ENCODE results near the gene CALHM3. TPM values are rescaled to one million over a fixed set of nuclear protein-coding genes. Genes with fewer than 3 reads are reported as not detected.

Gene CALHM3
- total RNA-seq, 1 donor from 2014 or later, result not detected

DNA sequence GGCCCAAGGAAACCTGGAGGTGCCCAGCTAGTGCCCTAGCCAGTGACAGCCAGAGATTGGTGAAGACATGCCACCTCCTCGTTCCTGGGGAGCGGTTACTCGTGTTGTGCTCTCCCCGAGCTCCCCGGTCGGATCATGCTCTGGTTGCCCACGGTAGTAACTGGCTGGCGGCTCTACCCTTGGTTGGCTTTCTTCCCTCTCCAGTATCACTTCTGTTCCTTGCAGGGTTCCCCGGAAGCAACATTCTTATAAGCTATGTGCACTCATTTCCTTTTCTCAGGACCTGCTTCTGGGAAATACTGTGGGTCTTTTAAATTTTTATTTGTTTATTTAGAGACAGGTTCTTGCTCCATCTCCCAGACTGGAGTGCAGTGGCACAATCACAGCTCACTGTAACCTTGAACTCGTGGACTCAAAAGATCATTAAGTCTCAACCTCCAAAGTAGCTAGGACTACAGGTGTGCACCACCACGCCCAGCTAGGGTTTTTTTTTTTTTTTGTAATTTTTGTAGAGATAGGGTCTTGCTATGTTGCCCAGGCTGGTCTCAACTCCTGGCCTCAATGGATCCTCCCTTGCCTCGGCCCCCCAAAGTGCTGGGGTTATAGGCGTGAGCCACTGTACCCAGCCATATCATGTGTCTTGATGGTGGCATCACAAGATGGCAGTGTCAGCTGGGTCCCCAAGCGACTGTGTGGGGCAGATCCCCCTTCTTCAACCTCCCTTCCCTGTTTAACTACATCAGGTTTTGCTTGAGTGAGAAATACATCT is 13.4 kb downstream of the CALHM3 start:
- TF ChIP-seq, protein P1, sequence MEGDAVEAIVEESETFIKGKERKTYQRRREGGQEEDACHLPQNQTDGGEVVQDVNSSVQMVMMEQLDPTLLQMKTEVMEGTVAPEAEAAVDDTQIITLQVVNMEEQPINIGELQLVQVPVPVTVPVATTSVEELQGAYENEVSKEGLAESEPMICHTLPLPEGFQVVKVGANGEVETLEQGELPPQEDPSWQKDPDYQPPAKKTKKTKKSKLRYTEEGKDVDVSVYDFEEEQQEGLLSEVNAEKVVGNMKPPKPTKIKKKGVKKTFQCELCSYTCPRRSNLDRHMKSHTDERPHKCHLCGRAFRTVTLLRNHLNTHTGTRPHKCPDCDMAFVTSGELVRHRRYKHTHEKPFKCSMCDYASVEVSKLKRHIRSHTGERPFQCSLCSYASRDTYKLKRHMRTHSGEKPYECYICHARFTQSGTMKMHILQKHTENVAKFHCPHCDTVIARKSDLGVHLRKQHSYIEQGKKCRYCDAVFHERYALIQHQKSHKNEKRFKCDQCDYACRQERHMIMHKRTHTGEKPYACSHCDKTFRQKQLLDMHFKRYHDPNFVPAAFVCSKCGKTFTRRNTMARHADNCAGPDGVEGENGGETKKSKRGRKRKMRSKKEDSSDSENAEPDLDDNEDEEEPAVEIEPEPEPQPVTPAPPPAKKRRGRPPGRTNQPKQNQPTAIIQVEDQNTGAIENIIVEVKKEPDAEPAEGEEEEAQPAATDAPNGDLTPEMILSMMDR (IDR thresholded peaks at IDR 0.05; ENCODE audit: insufficient read depth, low read length, poor library complexity, severe bottlenecking), result no peak
- H3K27me3 ChIP-seq (ENCODE audit: control insufficient read depth, insufficient read depth, low read length), result peaks cover under 1% of the 10 kb centered on the region
- DNase-seq (ENCODE audit: low read depth), result no peak

DNA sequence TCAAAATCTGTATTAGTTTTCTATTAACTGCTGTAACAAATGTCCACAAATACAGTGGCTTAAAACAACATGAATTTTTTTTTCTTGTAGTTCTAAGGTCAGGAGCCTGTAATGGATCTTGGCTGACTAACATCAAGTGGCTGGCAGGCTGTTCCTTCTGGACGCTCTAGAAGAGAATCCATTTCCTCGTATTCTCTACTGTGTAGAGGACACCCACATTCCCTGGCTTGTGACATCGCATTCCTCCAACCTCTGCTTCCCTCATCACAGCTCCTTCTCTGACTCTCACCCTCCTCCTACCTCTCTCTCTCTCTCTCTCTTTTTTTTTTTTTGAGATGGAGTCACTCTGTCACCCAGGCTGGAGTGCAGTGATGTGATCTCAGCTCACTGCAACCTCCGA is 15.5 kb downstream of the CALHM3 start:
- Histone ChIP-seq H3K27me3 (ENCODE audit: control insufficient read depth, insufficient read depth, low read length) (peaks cover 5% of the 10 kb centered on the region), H3K4me3 (ENCODE audit: low read depth, low read length) (no peak overlapping the region), H3K36me3 (ENCODE audit: control insufficient read depth, insufficient read depth, low read length) (no peaks in the 10 kb centered on the region)
- TF ChIP-seq, protein P1 (IDR thresholded peaks at IDR 0.05; ENCODE audit: insufficient read depth, low read length, poor library complexity, severe bottlenecking), result no peak
- no peak for DNase-seq (ENCODE audit: low read depth)

More for the DNA sequence above, 13.4 kb downstream of the CALHM3 start:
- H3K36me3 ChIP-seq (ENCODE audit: control insufficient read depth, insufficient read depth, low read length), result no peaks in the 10 kb centered on the region
- no peak overlapping the region for H3K4me3 ChIP-seq (ENCODE audit: low read depth, low read length)

DNA sequence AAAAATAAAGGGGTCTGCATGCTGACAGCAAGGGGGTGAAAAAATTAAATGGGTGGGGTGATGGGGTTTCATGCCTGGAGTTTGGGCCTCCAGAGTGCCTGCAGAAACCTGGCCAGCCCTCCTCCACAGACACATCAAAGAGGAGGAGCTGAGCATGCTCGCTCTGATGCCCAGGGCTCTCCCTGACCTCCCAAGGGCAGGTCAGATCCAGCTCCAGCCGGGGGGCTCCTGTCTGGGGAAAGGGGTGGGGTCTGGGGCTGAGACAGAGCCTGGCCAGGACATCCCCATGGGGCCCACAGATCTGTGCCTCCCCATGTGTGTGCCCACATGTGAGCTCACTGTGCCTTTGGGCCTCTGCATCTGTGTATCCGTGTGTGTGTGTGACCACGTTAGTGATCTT is 19.4 kb downstream of the CALHM3 start:
- H3K36me3 ChIP-seq (ENCODE audit: control insufficient read depth, insufficient read depth, low read length), result no peaks in the 10 kb centered on the region
- peaks cover 5% of the 10 kb centered on the region for H3K27me3 ChIP-seq (ENCODE audit: control insufficient read depth, insufficient read depth, low read length)
- DNase-seq (ENCODE audit: low read depth), result no peak
- TF ChIP-seq, protein P1 (IDR thresholded peaks at IDR 0.05; ENCODE audit: insufficient read depth, low read length, poor library complexity, severe bottlenecking), result no peak
- no peak overlapping the region for H3K4me3 ChIP-seq (ENCODE audit: low read depth, low read length)

DNA sequence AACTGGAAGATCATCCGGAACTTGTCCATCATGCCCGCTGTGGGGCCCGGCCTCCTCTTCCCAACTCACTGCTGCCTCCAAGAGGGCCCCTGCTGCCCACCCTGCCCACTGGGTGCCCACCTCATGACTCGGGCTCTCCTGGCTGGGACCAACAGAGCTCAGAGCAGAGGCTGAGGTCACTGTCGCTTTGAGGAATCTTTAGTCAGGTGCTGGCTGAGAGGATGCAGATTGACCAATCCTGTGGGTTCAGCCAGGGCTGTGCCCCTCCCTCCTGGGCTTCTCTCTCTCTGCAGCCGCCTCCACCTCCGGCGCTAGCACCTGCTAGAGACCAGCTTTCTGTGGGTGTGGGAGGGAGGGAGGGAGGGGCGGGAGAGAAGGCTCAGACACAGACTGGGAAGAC is 20.3 kb downstream of the CALHM3 start, which contains the start of gene CALHM1:
CALHM1 (minus strand) TSS at position 181 of the 400 bp plus-strand sequence; CDS start at position 32, 149 bp downstream.
- TF ChIP-seq, protein P1 (IDR thresholded peaks at IDR 0.05; ENCODE audit: insufficient read depth, low read length, poor library complexity, severe bottlenecking), result no peak
- no peak within 1 kb of the TSS for H3K4me3 ChIP-seq (ENCODE audit: low read depth, low read length)
- H3K27me3 ChIP-seq (ENCODE audit: control insufficient read depth, insufficient read depth, low read length), result peaks cover 5% of the 10 kb centered on the region
- no peaks in the 10 kb centered on the region for H3K36me3 ChIP-seq (ENCODE audit: control insufficient read depth, insufficient read depth, low read length)
- no peak for DNase-seq (ENCODE audit: low read depth)

DNA sequence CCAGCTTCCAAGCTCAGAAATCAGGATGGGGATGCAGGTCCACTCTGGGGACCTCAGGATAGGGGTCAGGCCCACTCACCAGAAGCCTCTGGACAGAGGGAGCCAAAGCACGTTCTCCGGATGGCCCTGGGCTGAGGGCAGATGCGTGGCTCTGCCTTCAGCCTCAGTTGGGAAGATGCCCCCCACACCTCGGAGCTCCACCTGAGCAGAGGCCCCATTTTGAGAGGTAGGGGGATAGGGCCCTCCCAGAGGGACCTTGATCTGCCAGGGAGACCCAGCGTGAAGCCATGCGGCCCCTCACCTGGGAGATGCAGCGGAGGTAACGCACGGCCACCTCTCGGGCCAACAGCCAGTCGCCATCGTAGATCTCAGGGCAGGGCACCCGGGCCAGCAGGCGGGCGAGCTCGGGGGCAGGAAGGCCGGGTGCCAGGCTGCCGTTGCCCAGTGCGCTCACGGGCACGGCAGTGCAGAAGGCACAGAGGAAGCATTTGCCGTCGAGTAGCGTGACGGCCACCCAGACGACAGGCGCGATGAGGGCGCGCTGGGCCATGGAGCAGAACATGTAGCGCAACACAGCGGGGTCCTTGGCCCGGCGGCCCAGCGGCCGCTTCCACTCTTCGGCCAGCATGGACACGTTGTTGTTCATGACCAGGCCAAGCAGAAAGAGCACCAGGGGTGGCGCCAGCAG is 21.0 kb downstream of the CALHM3 start:
- Histone ChIP-seq H3K36me3 (ENCODE audit: control insufficient read depth, insufficient read depth, low read length) (no peaks in the 10 kb centered on the region), H3K4me3 (ENCODE audit: low read depth, low read length) (no peak overlapping the region), H3K27me3 (ENCODE audit: control insufficient read depth, insufficient read depth, low read length) (peaks cover 5% of the 10 kb centered on the region)
- no peak for DNase-seq (ENCODE audit: low read depth)
- TF ChIP-seq, protein P1 (IDR thresholded peaks at IDR 0.05; ENCODE audit: insufficient read depth, low read length, poor library complexity, severe bottlenecking), result no peak

Measured in kidney epithelial cell (primary cell).